ENCODE results near the gene CASP12.

DNA sequence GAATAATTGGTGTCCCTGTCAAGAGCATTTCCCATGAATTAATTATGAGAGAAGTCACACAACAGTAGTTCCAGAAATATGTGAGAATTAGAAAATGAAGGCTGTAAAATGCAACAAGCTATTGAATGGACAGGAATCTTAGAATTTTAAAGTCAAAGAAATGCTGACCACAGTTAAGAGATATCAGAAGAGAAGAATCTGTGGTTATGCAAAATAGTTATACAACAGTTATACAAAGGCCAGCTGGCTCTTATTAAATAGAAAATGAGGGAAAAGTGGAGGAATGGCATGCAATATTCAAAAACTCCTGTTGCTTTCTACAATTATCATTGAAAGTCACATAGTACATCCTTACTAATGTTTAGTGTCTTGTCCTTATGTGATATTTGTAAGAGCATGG, 27.4 kb downstream of the CASP12 start:
- no peak; the same call in 1 of the 2 replicates for TF ChIP-seq POLR2AphosphoS5 (IDR thresholded peaks at IDR 0.05; ENCODE audit: borderline replicate concordance, low read depth, low read length)
- no peak for TF ChIP-seq EZH2 (IDR thresholded peaks at IDR 0.05)
- TF ChIP-seq FOXP2 (optimal IDR thresholded peaks at IDR 0.05; ENCODE audit: control extremely low read depth, extremely low read length, insufficient read depth) = no peak

All from SK-N-MC (cell line).